Breast epithelium (tissue), 3 donors: ENCODE measurements around the gene CEND1.

Experiments
- POLR2A ChIP-seq: fragments of 450-650 bp; IDR thresholded peaks from one replicate; pipeline ENCODE4 v1.6.1; 2016; ENCODE audit warnings: antibody characterized with exemption, mild to moderate bottlenecking, moderate library complexity
- POLR2AphosphoS5 ChIP-seq, 3 donors: sonication (generic); formaldehyde crosslinking; IDR thresholded peaks; one replicate each; pipeline ENCODE4 v1.6.1; 2017; ENCODE audit warnings: antibody characterized with exemption in 3 of 3
- TF ChIP-seq, protein P1 (sequence below), 3 donors: fragments of 450-650 bp; IDR thresholded peaks; one replicate each; pipeline ENCODE4 v1.5.1; 2016 to 2017; ENCODE audit warnings: antibody characterized with exemption in 3 of 3, mild to moderate bottlenecking in 3 of 3, moderate library complexity in 3 of 3

GRCh38 chr11:773425-773824 lies 16.5 kb downstream of the CEND1 start:
- TF ChIP-seq POLR2A, result no peak
- TF ChIP-seq, protein P1, sequence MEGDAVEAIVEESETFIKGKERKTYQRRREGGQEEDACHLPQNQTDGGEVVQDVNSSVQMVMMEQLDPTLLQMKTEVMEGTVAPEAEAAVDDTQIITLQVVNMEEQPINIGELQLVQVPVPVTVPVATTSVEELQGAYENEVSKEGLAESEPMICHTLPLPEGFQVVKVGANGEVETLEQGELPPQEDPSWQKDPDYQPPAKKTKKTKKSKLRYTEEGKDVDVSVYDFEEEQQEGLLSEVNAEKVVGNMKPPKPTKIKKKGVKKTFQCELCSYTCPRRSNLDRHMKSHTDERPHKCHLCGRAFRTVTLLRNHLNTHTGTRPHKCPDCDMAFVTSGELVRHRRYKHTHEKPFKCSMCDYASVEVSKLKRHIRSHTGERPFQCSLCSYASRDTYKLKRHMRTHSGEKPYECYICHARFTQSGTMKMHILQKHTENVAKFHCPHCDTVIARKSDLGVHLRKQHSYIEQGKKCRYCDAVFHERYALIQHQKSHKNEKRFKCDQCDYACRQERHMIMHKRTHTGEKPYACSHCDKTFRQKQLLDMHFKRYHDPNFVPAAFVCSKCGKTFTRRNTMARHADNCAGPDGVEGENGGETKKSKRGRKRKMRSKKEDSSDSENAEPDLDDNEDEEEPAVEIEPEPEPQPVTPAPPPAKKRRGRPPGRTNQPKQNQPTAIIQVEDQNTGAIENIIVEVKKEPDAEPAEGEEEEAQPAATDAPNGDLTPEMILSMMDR (IDR thresholded peaks at IDR 0.05), result no peak
- no peak for TF ChIP-seq POLR2AphosphoS5 (IDR thresholded peaks at IDR 0.05)
